GM12892 (cell line): Measurements from ENCODE around the gene PERM1.

Experiments used
- POLR2A ChIP-seq: IDR thresholded peaks from 2 replicates; pipeline ENCODE4 v1.6.1; 2011; ENCODE audit warnings: low read depth, low read length, control low read depth
- POLR2AphosphoS5 ChIP-seq: IDR thresholded peaks from 2 replicates; pipeline ENCODE4 v1.6.1; 2011; ENCODE audit warnings: low read depth, low read length, control low read depth

- TF ChIP-seq POLR2AphosphoS5 (no peak), POLR2A (no peak)
These were observed 2.6 kb upstream of the PERM1 start for GRCh38 chr1:984476-984814.
